NCI-H1436 (cell line): ENCODE measurements around the gene USP24.
A peak's percentile ranks its signal among the peaks of the same experiment; 100 is the strongest.

Experiments used
- DNase-seq: peaks from one replicate; lab custom pipeline; 2025; lab: John Stamatoyannopoulos, UW

Gene USP24

GRCh38 chr1:55156093-55156492 is 59.1 kb downstream of the USP24 start:
- no peak for DNase-seq

GRCh38 chr1:55155522-55155921 is 59.6 kb downstream of the USP24 start:
- DNase-seq = no peak

GRCh38 chr1:55154616-55155015 is 60.5 kb downstream of the USP24 start:
- no peak for DNase-seq

GRCh38 chr1:55153031-55153430 is 62.1 kb downstream of the USP24 start:
- no peak for DNase-seq

- no peak for DNase-seq
Observed at GRCh38 chr1:55150880-55151588, 64.1 kb downstream of the USP24 start.

- no peak for DNase-seq
Observed at GRCh38 chr1:55148676-55149075, 66.5 kb downstream of the USP24 start.

- DNase-seq = no peak
Observed at GRCh38 chr1:55147524-55147923, 67.6 kb downstream of the USP24 start.

GRCh38 chr1:55146781-55147180 is 68.4 kb downstream of the USP24 start:
- no peak for DNase-seq

- DNase-seq = no peak
Observed at GRCh38 chr1:55144886-55145285, 70.3 kb downstream of the USP24 start.

- DNase-seq = no peak
Observed at GRCh38 chr1:55143684-55144083, 71.5 kb downstream of the USP24 start.

- no peak for DNase-seq
Observed at GRCh38 chr1:55141295-55141893, 73.8 kb downstream of the USP24 start.

GRCh38 chr1:55140546-55140983 is 74.6 kb downstream of the USP24 start:
- DNase-seq = peak; percentile 67

GRCh38 chr1:55140137-55140536 is 75.0 kb downstream of the USP24 start:
- no peak for DNase-seq

- no peak for DNase-seq
Observed at GRCh38 chr1:55138823-55139222, 76.3 kb downstream of the USP24 start.

GRCh38 chr1:55134152-55134808 is 80.9 kb downstream of the USP24 start:
- DNase-seq = no peak

GRCh38 chr1:55131801-55132200 is 83.4 kb downstream of the USP24 start:
- DNase-seq = no peak

GRCh38 chr1:55131218-55131617 is 83.9 kb downstream of the USP24 start:
- no peak for DNase-seq

- DNase-seq = no peak
Observed at GRCh38 chr1:55129194-55129728, 85.9 kb downstream of the USP24 start.

GRCh38 chr1:55128418-55128995 is 86.7 kb downstream of the USP24 start:
- no peak for DNase-seq

- DNase-seq = no peak
Observed at GRCh38 chr1:55127827-55128343, 87.3 kb downstream of the USP24 start.

GRCh38 chr1:55124470-55124869 is 90.7 kb downstream of the USP24 start:
- DNase-seq = no peak

- DNase-seq = no peak
Observed at GRCh38 chr1:55120538-55120937, 94.6 kb downstream of the USP24 start.
